HEK293 (cell line): ENCODE measurements around the gene MAP2.

ENCODE experiments used
- CTCF ChIA-PET: fragments of 350-600 bp; formaldehyde crosslinking; extraction: SDS; loops from one replicate; lab custom pipeline; 2021; ENCODE audit warnings: antibody characterized with exemption; lab: Yijun Ruan, JAX
- POLR2A ChIA-PET: fragments of 300-600 bp; formaldehyde crosslinking; extraction: SDS; loops from one replicate; lab custom pipeline; 2020; ENCODE audit warnings: antibody characterized with exemption, inconsistent platforms; lab: Yijun Ruan, JAX
- H3K27ac ChIP-seq: fragments of 200-500 bp; sonication (Bioruptor generic); 2 replicates; pipeline ENCODE4 v1.5.1; 2014; ENCODE audit warnings: low read depth, low read length, control low read depth, inconsistent platforms; ENCODE audit errors: extremely low read depth
- H3K36me3 ChIP-seq, 2 experiments: fragments of 200-500 bp in 1 of 2; sonication (Bioruptor generic) in 1 of 2; 1 replicate in 1 of 2; 2 replicates in 1 of 2; pipeline ENCODE4 v1.5.1; 2014 to 2017; ENCODE audit warnings: inconsistent platforms in 2 of 2, low read length in 2 of 2; ENCODE audit not compliant: control insufficient read depth in 2 of 2, insufficient read depth in 1 of 2
- H3K4me1 ChIP-seq: fragments of 200-500 bp; sonication (Bioruptor generic); 2 replicates; pipeline ENCODE4 v1.5.1; 2014; ENCODE audit warnings: mild to moderate bottlenecking, low read length, inconsistent platforms; ENCODE audit not compliant: control insufficient read depth, insufficient read depth
- H3K4me3 ChIP-seq: 2 replicates; pipeline ENCODE4 v1.5.1; 2011; ENCODE audit warnings: low read depth, mild to moderate bottlenecking, control low read depth, low read length, moderate library complexity
- H3K9me3 ChIP-seq: fragments of 200-500 bp; sonication (Bioruptor generic); 2 replicates; pipeline ENCODE4 v1.5.1; 2014; ENCODE audit warnings: low read depth, low read length, inconsistent platforms; ENCODE audit not compliant: control insufficient read depth, insufficient read depth
- EGR2 ChIP-seq: fragments of 450-650 bp; formaldehyde crosslinking; IDR thresholded peaks from 2 replicates; pipeline ENCODE4 v1.5.1; 2016; ENCODE audit warnings: low read depth, missing biosample characterization, missing genetic modification characterization
- PRDM6 ChIP-seq: fragments of 450-650 bp; formaldehyde crosslinking; IDR thresholded peaks from 2 replicates; pipeline ENCODE4 v1.5.1; 2017; ENCODE audit warnings: missing biosample characterization, missing genetic modification characterization
- SCRT2 ChIP-seq: fragments of 450-650 bp; formaldehyde crosslinking; IDR thresholded peaks from 2 replicates; pipeline ENCODE4 v1.5.1; 2016; ENCODE audit warnings: missing biosample characterization, missing genetic modification characterization
- SETDB1 ChIP-seq: IDR thresholded peaks from one replicate; pipeline ENCODE4 v1.6.1; 2017; ENCODE audit warnings: mild to moderate bottlenecking, low read length, moderate library complexity, mixed read lengths; ENCODE audit not compliant: insufficient read length
- ZBTB48 ChIP-seq: fragments of 450-650 bp; formaldehyde crosslinking; IDR thresholded peaks from 2 replicates; pipeline ENCODE4 v1.5.1; 2016; ENCODE audit warnings: missing biosample characterization, missing genetic modification characterization
- ZNF10 ChIP-seq: fragments of 450-650 bp; formaldehyde crosslinking; IDR thresholded peaks from 2 replicates; pipeline ENCODE4 v1.5.1; 2017; ENCODE audit warnings: missing biosample characterization, missing genetic modification characterization
- ZNF18 ChIP-seq: fragments of 450-650 bp; formaldehyde crosslinking; IDR thresholded peaks from 2 replicates; pipeline ENCODE4 v1.5.1; 2016; ENCODE audit warnings: missing biosample characterization, missing genetic modification characterization
- ZNF184 ChIP-seq: fragments of 450-650 bp; IDR thresholded peaks from 2 replicates; pipeline ENCODE4 v1.5.1; 2018; ENCODE audit warnings: missing biosample characterization, mild to moderate bottlenecking, missing genetic modification characterization
- ZNF19 ChIP-seq: fragments of 450-650 bp; formaldehyde crosslinking; IDR thresholded peaks from 2 replicates; pipeline ENCODE4; 2016; ENCODE audit warnings: missing biosample characterization, missing genetic modification characterization, low read depth
- ZNF24 ChIP-seq: fragments of 450-650 bp; formaldehyde crosslinking; IDR thresholded peaks from 2 replicates; pipeline ENCODE4 v1.5.1; 2016; ENCODE audit warnings: missing biosample characterization, missing genetic modification characterization
- ZNF292 ChIP-seq: fragments of 450-650 bp; formaldehyde crosslinking; IDR thresholded peaks from 2 replicates; pipeline ENCODE4 v1.5.1; 2016; ENCODE audit warnings: low read depth, missing biosample characterization, missing genetic modification characterization, borderline replicate concordance
- ZNF433 ChIP-seq: fragments of 450-650 bp; formaldehyde crosslinking; IDR thresholded peaks from 2 replicates; pipeline ENCODE4 v1.5.1; 2016; ENCODE audit warnings: missing biosample characterization, missing genetic modification characterization, low read depth
- ZNF48 ChIP-seq: fragments of 450-650 bp; formaldehyde crosslinking; IDR thresholded peaks from 2 replicates; pipeline ENCODE4 v1.5.1; 2016; ENCODE audit warnings: missing biosample characterization, missing genetic modification characterization
- ZNF514 ChIP-seq: fragments of 450-650 bp; formaldehyde crosslinking; IDR thresholded peaks from 2 replicates; pipeline ENCODE4 v1.5.1; 2016; ENCODE audit warnings: missing biosample characterization, missing genetic modification characterization
- ZNF521 ChIP-seq: fragments of 450-650 bp; formaldehyde crosslinking; IDR thresholded peaks from 2 replicates; pipeline ENCODE4 v1.5.1; 2017; ENCODE audit warnings: missing biosample characterization, mild to moderate bottlenecking, missing genetic modification characterization
- ZNF561 ChIP-seq: fragments of 450-650 bp; IDR thresholded peaks from 2 replicates; pipeline ENCODE4 v1.5.1; 2018; ENCODE audit warnings: missing biosample characterization, missing genetic modification characterization, borderline replicate concordance
- ZNF585B ChIP-seq: fragments of 450-650 bp; formaldehyde crosslinking; IDR thresholded peaks from 2 replicates; pipeline ENCODE4 v1.5.1; 2016; ENCODE audit warnings: missing biosample characterization, missing genetic modification characterization
- ZNF624 ChIP-seq: fragments of 450-650 bp; formaldehyde crosslinking; IDR thresholded peaks from 2 replicates; pipeline ENCODE4 v1.5.1; 2017; ENCODE audit warnings: missing biosample characterization, missing genetic modification characterization
- ZNF747 ChIP-seq: fragments of 450-650 bp; formaldehyde crosslinking; IDR thresholded peaks from 2 replicates; pipeline ENCODE4 v1.5.1; 2016; ENCODE audit warnings: missing biosample characterization, missing genetic modification characterization
- ZNF777 ChIP-seq: fragments of 450-650 bp; formaldehyde crosslinking; IDR thresholded peaks from 2 replicates; pipeline ENCODE4 v1.5.1; 2017; ENCODE audit warnings: missing biosample characterization, missing genetic modification characterization, borderline replicate concordance
- TF ChIP-seq, protein P1 (sequence below): fragments of 450-650 bp; formaldehyde crosslinking; IDR thresholded peaks from 2 replicates; pipeline ENCODE4 v1.5.1; 2016; ENCODE audit warnings: missing biosample characterization, missing genetic modification characterization

Gene MAP2

GRCh38 chr2:209495855-209496585, 72.2 kb downstream of the MAP2 start (continued):
- TF ChIP-seq PRDM6 (tag by site-specific recombination) (peak; percentile 93), ZNF561 (tag by site-specific recombination) (no peak), ZNF624 (tag by site-specific recombination) (no peak), ZNF292 (tag by site-specific recombination) (no peak), ZNF10 (tag by site-specific recombination) (peak; percentile 53; the same call in 1 of the 2 replicates)
- TF ChIP-seq, protein P1, sequence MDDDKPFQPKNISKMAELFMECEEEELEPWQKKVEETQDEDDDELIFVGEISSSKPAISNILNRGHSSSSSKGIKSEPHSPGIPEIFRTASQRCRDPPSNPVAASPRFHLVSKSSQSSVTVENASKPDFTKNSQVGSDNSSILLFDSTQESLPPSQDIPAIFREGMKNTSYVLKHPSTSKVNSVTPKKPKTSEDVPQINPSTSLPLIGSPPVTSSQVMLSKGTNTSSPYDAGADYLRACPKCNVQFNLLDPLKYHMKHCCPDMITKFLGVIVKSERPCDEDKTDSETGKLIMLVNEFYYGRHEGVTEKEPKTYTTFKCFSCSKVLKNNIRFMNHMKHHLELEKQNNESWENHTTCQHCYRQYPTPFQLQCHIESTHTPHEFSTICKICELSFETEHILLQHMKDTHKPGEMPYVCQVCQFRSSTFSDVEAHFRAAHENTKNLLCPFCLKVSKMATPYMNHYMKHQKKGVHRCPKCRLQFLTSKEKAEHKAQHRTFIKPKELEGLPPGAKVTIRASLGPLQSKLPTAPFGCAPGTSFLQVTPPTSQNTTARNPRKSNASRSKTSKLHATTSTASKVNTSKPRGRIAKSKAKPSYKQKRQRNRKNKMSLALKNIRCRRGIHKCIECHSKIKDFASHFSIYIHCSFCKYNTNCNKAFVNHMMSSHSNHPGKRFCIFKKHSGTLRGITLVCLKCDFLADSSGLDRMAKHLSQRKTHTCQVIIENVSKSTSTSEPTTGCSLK (tag by site-specific recombination): no peak

GRCh38 chr2:209496586-209496982, 72.7 kb downstream of the MAP2 start:
- Histone ChIP-seq H3K4me1 (peaks cover 14% of the 10 kb centered on the region), H3K4me3 (no peak overlapping the region)
- TF ChIP-seq ZNF561 (tag by site-specific recombination) (no peak), ZNF514 (no peak), ZBTB48 (tag by site-specific recombination) (no peak), ZNF777 (tag by site-specific recombination) (no peak)
- TF ChIP-seq, all 188 proteins: peak for 0
- CTCF ChIA-PET: interaction anchor here (0.6 to 1.1 kb wide), 3 partner anchors 18 to 87 kb away, joined by 3 to 5 read pairs (median 3); no protein-coding TSS in a partner anchor
- Histone ChIP-seq H3K9me3 (no peaks in the 10 kb centered on the region; the same call in 1 of the 2 replicates), H3K36me3 (no peaks in the 10 kb centered on the region), H3K27ac (peak overlapping the region; percentile 88)
- POLR2A ChIA-PET: interaction anchor here (0.7 to 2.4 kb wide), 4 partner anchors 20 to 72 kb away, joined by 3 to 23 read pairs (median 4); partner anchors contain the start of gene MAP2

- Histone ChIP-seq H3K27ac (no peak overlapping the region), H3K4me1 (peaks cover 21% of the 10 kb centered on the region), H3K36me3 (no peaks in the 10 kb centered on the region), H3K9me3 (no peaks in the 10 kb centered on the region; the same call in 1 of the 2 replicates), H3K4me3 (no peak overlapping the region)
- TF ChIP-seq ZNF24 (tag by site-specific recombination): no peak
- peak; percentile 23; the same call in 1 of the 2 replicates for TF ChIP-seq ZNF585B (tag by site-specific recombination)
- TF ChIP-seq ZNF521 (tag by site-specific recombination): no peak
- no peak for TF ChIP-seq ZNF19
- CTCF ChIA-PET: interaction anchor here (0.8 to 1.0 kb wide), 2 partner anchors 79 to 167 kb away, joined by 3 to 6 read pairs; no protein-coding TSS in a partner anchor
- POLR2A ChIA-PET: no interaction called here
Observed at GRCh38 chr2:209498614-209499013, 74.8 kb downstream of the MAP2 start.

DNA sequence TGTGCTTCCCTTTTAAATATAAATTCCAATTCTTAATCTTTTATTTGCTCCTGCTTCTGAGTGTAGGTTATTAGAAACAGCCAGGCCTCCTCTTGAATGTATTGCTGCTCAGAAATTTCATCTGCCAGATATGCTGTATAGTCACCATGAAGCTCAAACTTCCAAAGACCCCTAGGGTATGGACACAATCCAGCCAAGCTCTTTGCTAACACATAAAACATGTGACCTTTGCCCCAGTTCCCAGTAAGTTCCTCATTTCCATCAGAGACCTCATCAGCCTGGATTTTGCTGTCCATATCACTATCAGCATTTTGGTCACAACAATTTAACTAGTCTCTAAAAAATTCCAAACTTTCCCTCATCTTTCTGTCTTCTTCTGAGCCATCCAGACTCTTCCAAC, 75.2 kb downstream of the MAP2 start:
- POLR2A ChIA-PET: no interaction called here
- Histone ChIP-seq H3K36me3 (no peaks in the 10 kb centered on the region), H3K4me3 (no peak overlapping the region), H3K4me1 (peaks cover 21% of the 10 kb centered on the region), H3K9me3 (no peaks in the 10 kb centered on the region; the same call in 1 of the 2 replicates), H3K27ac (no peak overlapping the region)
- CTCF ChIA-PET: interaction anchor here (0.6 to 1.0 kb wide), 3 partner anchors 78 to 1559 kb away, joined by 3 to 6 read pairs (median 3); no protein-coding TSS in a partner anchor
- no peak for TF ChIP-seq ZNF747 (tag by site-specific recombination)
- TF ChIP-seq ZNF18 (tag by site-specific recombination): no peak
- TF ChIP-seq SETDB1: peak; percentile 57
- no peak for TF ChIP-seq EGR2 (tag by site-specific recombination)
- TF ChIP-seq ZNF433 (tag by site-specific recombination): no peak
- no peak for TF ChIP-seq SCRT2 (tag by site-specific recombination)
- TF ChIP-seq ZNF48 (tag by site-specific recombination): no peak
- TF ChIP-seq ZNF184: no peak
